ENCODE measurements around the gene GLIS2.

GLIS2 gene

DNA sequence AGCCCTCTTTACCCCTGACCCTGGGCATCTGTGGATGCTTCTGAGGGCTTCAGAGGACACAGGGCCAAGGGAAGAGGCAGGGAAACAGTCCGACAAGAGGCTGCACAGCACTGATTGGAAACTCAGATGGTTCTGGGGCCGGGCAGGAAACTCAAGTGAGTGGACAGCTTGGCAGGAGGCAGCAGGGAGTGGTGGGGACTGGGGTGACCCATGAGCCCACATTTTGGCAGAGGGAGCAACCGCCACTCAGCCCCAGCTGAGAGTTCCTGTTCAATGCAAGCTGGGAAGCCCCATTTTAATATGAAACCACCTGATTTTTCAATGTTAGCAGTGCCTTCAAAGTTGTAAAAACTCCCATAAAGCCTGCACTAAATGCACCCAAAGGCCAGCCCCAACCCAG, 54.3 kb downstream of the GLIS2 start:
- TF ChIP-seq, protein P1, sequence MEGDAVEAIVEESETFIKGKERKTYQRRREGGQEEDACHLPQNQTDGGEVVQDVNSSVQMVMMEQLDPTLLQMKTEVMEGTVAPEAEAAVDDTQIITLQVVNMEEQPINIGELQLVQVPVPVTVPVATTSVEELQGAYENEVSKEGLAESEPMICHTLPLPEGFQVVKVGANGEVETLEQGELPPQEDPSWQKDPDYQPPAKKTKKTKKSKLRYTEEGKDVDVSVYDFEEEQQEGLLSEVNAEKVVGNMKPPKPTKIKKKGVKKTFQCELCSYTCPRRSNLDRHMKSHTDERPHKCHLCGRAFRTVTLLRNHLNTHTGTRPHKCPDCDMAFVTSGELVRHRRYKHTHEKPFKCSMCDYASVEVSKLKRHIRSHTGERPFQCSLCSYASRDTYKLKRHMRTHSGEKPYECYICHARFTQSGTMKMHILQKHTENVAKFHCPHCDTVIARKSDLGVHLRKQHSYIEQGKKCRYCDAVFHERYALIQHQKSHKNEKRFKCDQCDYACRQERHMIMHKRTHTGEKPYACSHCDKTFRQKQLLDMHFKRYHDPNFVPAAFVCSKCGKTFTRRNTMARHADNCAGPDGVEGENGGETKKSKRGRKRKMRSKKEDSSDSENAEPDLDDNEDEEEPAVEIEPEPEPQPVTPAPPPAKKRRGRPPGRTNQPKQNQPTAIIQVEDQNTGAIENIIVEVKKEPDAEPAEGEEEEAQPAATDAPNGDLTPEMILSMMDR (IDR thresholded peaks at IDR 0.05), result no peak
- H3K27me3 ChIP-seq, result peaks cover 26% of the 10 kb centered on the region
- peaks cover 13 to 32% of the 10 kb centered on the region in 2 experiments for H3K4me1 ChIP-seq (ENCODE audit: control insufficient read depth in 1 of 2, insufficient read depth in 1 of 2, low read depth in 1 of 2, low read length in 1 of 2)
- H3K4me3 ChIP-seq (ENCODE audit: low read depth in 1 of 2, low read length in 1 of 2), result no peak overlapping the region
- H3K9me3 ChIP-seq, result no peaks in the 10 kb centered on the region
- peaks cover 68% of the 10 kb centered on the region for H3K36me3 ChIP-seq
- H3K27ac ChIP-seq, result no peak overlapping the region

DNA sequence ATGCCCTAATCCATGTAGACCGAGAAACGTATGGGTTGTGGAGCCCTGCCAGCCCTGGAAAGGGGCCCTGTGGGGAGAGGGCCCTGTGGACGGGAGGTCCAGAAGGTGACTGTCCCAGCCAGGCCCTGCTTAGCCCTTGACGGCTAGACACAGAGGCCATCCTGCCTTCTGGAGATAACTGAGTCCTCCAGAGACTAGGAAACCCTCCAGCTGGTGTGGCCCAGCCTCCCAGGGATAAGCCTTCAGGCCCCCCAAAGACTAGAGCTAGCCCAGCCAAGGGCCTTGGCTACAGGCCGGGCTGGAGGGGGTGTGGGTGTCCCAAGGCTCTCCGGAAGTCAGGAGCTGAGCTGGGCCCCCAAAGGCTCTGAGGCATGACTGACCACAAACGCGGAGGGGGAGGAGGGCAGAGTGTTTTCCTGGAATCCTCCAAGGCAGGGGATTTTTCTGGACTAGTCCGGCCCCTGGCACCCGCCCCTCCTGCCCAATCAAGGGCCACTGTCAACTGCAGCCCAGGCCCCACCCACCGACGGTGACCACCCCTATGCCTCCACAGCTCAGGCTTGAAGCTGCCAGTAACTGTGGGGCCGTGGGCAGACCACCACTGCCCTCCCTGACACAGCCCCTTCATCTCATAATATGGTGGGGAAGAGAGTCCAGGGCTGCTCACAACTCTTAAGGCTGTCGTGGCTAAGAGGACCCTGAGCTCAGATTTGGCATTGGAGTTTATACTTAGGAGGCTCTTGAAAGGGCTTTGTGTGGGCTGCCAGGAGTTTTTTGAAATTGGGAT, 54.9 kb downstream of the GLIS2 start:
- Histone ChIP-seq H3K27me3 (peaks cover 26% of the 10 kb centered on the region), H3K9me3 (no peaks in the 10 kb centered on the region), H3K27ac (peak overlapping the region; percentile 27), H3K4me1 (ENCODE audit: control insufficient read depth in 1 of 2, insufficient read depth in 1 of 2, low read depth in 1 of 2, low read length in 1 of 2) (peaks cover 13 to 32% of the 10 kb centered on the region in 2 experiments), H3K36me3 (peaks cover 68% of the 10 kb centered on the region), H3K4me3 (ENCODE audit: low read depth in 1 of 2, low read length in 1 of 2) (no peak overlapping the region)
- TF ChIP-seq, protein P1 (IDR thresholded peaks at IDR 0.05), result no peak

GRCh38 chr16:4371357-4372000, 55.6 kb downstream of the GLIS2 start, which contains the start of gene VASN:
TSS of gene VASN (plus strand) at chr16:4371848. CDS start at chr16:4380878, 9,030 bp downstream.
- H3K9me3 ChIP-seq, result no peaks in the 10 kb centered on the region
- peak within 1 kb of the TSS; percentile 27 for H3K27ac ChIP-seq
- H3K27me3 ChIP-seq, result peaks cover 26% of the 10 kb centered on the region
- H3K4me1 ChIP-seq (ENCODE audit: control insufficient read depth in 1 of 2, insufficient read depth in 1 of 2, low read depth in 1 of 2, low read length in 1 of 2), result peaks cover 13 to 32% of the 10 kb centered on the region in 2 experiments
- H3K36me3 ChIP-seq, result peaks cover 71% of the 10 kb centered on the region
- TF ChIP-seq, protein P1 (IDR thresholded peaks at IDR 0.05), result no peak
- H3K4me3 ChIP-seq (ENCODE audit: low read depth in 1 of 2, low read length in 1 of 2), result peak within 1 kb of the TSS; percentile 38 to 48

GRCh38 chr16:4372001-4372577, 56.2 kb downstream of the GLIS2 start:
- TF ChIP-seq, protein P1 (IDR thresholded peaks at IDR 0.05), result no peak
- Histone ChIP-seq H3K27ac (peak overlapping the region; percentile 27), H3K4me3 (ENCODE audit: low read depth in 1 of 2, low read length in 1 of 2) (peak overlapping the region; percentile 38 to 48), H3K27me3 (peaks cover 26% of the 10 kb centered on the region), H3K9me3 (no peaks in the 10 kb centered on the region), H3K4me1 (ENCODE audit: control insufficient read depth in 1 of 2, insufficient read depth in 1 of 2, low read depth in 1 of 2, low read length in 1 of 2) (peaks cover 13 to 32% of the 10 kb centered on the region in 2 experiments), H3K36me3 (peaks cover 71% of the 10 kb centered on the region)

GRCh38 chr16:4372578-4373355, 56.9 kb downstream of the GLIS2 start:
- Histone ChIP-seq H3K27me3 (peaks cover 26% of the 10 kb centered on the region), H3K36me3 (peaks cover 71% of the 10 kb centered on the region), H3K4me1 (ENCODE audit: control insufficient read depth in 1 of 2, insufficient read depth in 1 of 2, low read depth in 1 of 2, low read length in 1 of 2) (peaks cover 13 to 32% of the 10 kb centered on the region in 2 experiments), H3K27ac (no peak overlapping the region), H3K9me3 (no peaks in the 10 kb centered on the region), H3K4me3 (ENCODE audit: low read depth in 1 of 2, low read length in 1 of 2) (peak overlapping the region; percentile 38 to 48)
- TF ChIP-seq, protein P1 (IDR thresholded peaks at IDR 0.05), result no peak

Data from neutrophil (primary cell).